ENCODE data around the gene SLC29A4.
"Not testable (repeated sequence)": the region's sequence is repeated elsewhere in the genome, so short reads cannot be mapped to it uniquely, and the experiment has no call there.

GRCh38 chr7:5254371-5254770, 28.4 kb upstream of the SLC29A4 start:
- TF ChIP-seq CTCF (IDR thresholded peaks at IDR 0.05 in 2 of 3, conservative IDR thresholded peaks at IDR 0.05 in 1 of 3; ENCODE audit: borderline replicate concordance in 1 of 3, insufficient read depth in 1 of 3, low read depth in 2 of 3, low read length in 2 of 3); EZH2phosphoT487 (IDR thresholded peaks at IDR 0.05; ENCODE audit: borderline replicate concordance); POLR2A (IDR thresholded peaks at IDR 0.05; ENCODE audit: borderline replicate concordance, extremely low read depth, insufficient read depth, insufficient read length); ELF1 (IDR thresholded peaks at IDR 0.05; ENCODE audit: borderline replicate concordance, low read depth): not testable (repeated sequence)
- TF ChIP-seq, protein P1, sequence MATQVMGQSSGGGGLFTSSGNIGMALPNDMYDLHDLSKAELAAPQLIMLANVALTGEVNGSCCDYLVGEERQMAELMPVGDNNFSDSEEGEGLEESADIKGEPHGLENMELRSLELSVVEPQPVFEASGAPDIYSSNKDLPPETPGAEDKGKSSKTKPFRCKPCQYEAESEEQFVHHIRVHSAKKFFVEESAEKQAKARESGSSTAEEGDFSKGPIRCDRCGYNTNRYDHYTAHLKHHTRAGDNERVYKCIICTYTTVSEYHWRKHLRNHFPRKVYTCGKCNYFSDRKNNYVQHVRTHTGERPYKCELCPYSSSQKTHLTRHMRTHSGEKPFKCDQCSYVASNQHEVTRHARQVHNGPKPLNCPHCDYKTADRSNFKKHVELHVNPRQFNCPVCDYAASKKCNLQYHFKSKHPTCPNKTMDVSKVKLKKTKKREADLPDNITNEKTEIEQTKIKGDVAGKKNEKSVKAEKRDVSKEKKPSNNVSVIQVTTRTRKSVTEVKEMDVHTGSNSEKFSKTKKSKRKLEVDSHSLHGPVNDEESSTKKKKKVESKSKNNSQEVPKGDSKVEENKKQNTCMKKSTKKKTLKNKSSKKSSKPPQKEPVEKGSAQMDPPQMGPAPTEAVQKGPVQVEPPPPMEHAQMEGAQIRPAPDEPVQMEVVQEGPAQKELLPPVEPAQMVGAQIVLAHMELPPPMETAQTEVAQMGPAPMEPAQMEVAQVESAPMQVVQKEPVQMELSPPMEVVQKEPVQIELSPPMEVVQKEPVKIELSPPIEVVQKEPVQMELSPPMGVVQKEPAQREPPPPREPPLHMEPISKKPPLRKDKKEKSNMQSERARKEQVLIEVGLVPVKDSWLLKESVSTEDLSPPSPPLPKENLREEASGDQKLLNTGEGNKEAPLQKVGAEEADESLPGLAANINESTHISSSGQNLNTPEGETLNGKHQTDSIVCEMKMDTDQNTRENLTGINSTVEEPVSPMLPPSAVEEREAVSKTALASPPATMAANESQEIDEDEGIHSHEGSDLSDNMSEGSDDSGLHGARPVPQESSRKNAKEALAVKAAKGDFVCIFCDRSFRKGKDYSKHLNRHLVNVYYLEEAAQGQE (IDR thresholded peaks at IDR 0.05; ENCODE audit: low read depth), result not testable (repeated sequence)
